ENCODE measurements around the gene IL17A. TPM values are rescaled to one million over a fixed set of nuclear protein-coding genes. Genes with fewer than 3 reads are reported as not detected.

The IL17A gene
- total and polyA plus RNA-seq, 4 donors = 0.14 TPM; not detected in 3

DNA sequence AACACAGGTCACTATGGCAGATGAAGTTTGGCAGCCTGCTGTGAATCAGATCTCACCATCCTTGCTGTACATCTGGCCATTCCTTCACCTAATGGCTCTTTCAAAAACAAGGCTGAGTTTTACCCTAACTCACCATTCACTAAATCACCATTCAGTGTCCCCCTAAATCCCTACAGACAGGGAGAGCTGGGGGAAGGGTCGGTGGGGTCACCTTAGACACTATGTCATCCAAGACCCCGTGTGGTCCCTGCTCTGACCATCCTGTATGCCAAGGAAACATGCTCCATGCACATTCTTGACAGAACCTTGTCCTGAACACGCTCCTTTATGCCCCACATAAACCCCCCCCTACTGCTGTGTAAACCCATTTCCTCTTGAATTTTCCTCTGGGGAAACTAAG is 31.8 kb upstream of the IL17A start:
- no peak for DNase-seq
- 60 to 77% methylated on average over 3 of the region's 3 CpGs for WGBS, 2 donors
- no peak for ATAC-seq (ENCODE audit: insufficient read depth, low FRiP score)
- H3K4me1 ChIP-seq (ENCODE audit: control insufficient read depth in 5 of 5, insufficient read depth in 5 of 5, low read length in 5 of 5) = peaks cover 0 to 1% (median 0%) of the 10 kb centered on the region in 5 donors
- H3K4me3 ChIP-seq = no peak overlapping the region
- H3K27ac ChIP-seq (ENCODE audit: low read depth in 1 of 2, low read length in 1 of 2) = no peak overlapping the region
- no peaks in the 10 kb centered on the region for H3K36me3 ChIP-seq (ENCODE audit: control insufficient read depth in 4 of 4, insufficient read depth in 4 of 4, low read length in 4 of 4)
- H3K9ac ChIP-seq (ENCODE audit: insufficient read depth in 1 of 2, low read length in 2 of 2) = no peak overlapping the region
- H3K9me3 ChIP-seq (ENCODE audit: control insufficient read depth in 4 of 4, insufficient read depth in 3 of 4, low read length in 3 of 4) = peaks cover 0 to 2% (median 0%) of the 10 kb centered on the region in 4 donors
- TF ChIP-seq, protein P1, sequence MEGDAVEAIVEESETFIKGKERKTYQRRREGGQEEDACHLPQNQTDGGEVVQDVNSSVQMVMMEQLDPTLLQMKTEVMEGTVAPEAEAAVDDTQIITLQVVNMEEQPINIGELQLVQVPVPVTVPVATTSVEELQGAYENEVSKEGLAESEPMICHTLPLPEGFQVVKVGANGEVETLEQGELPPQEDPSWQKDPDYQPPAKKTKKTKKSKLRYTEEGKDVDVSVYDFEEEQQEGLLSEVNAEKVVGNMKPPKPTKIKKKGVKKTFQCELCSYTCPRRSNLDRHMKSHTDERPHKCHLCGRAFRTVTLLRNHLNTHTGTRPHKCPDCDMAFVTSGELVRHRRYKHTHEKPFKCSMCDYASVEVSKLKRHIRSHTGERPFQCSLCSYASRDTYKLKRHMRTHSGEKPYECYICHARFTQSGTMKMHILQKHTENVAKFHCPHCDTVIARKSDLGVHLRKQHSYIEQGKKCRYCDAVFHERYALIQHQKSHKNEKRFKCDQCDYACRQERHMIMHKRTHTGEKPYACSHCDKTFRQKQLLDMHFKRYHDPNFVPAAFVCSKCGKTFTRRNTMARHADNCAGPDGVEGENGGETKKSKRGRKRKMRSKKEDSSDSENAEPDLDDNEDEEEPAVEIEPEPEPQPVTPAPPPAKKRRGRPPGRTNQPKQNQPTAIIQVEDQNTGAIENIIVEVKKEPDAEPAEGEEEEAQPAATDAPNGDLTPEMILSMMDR (IDR thresholded peaks at IDR 0.05; ENCODE audit: control extremely low read depth, extremely low read depth) = no peak
- H3K27me3 ChIP-seq (ENCODE audit: control insufficient read depth in 3 of 3, insufficient read depth in 3 of 3, low read length in 2 of 3) = no peaks in the 10 kb centered on the region

DNA sequence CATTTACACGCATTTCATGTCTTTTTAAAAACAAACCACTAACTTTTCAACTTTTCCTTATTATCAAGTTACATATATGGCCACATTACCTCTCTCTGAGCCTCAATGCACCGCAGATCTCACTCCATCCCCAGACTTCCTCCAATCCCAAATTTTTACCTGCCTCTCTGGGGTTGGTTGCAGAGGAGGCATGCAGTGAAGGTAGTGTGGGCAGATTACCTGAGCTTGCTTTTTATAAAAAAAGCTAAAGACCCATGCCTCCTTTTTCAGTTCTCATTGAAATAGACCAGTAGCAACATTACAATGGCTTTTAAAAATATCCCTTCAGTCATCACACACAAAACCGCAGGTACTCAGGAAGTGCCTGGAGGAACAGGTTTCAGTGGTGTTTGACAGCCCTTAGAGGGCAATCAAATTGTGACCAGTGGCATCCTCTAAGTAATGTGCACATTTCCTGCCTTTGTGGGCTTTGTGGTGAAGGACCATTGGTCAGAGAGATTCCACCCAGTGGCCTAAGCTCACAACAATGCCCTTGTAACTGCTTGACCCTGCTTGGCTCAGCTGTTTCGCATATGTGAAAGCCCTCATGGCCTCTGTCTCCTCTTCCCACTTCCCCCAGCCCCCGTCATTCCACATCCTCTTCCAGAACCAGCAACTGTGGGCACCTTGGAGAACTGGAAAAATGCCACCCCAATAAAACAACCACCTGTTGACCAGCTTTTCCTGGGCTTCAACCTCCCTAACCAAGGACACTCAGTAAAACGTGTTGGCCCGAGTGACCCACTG is 30.2 kb upstream of the IL17A start:
- H3K36me3 ChIP-seq (ENCODE audit: control insufficient read depth in 4 of 4, insufficient read depth in 4 of 4, low read length in 4 of 4) = no peaks in the 10 kb centered on the region
- 30 to 42% methylated on average over 7 of the region's 7 CpGs for WGBS, 2 donors
- H3K4me3 ChIP-seq = no peak overlapping the region
- peaks cover 0 to 1% (median 0%) of the 10 kb centered on the region in 5 donors for H3K4me1 ChIP-seq (ENCODE audit: control insufficient read depth in 5 of 5, insufficient read depth in 5 of 5, low read length in 5 of 5)
- TF ChIP-seq, protein P1 (IDR thresholded peaks at IDR 0.05; ENCODE audit: control extremely low read depth, extremely low read depth) = no peak
- H3K9ac ChIP-seq (ENCODE audit: insufficient read depth in 1 of 2, low read length in 2 of 2) = no peak overlapping the region
- ATAC-seq (ENCODE audit: insufficient read depth, low FRiP score) (no peak), DNase-seq (peak in 2 of 3 donors; percentile 31 to 54)
- H3K27me3 ChIP-seq (ENCODE audit: control insufficient read depth in 3 of 3, insufficient read depth in 3 of 3, low read length in 2 of 3) = no peaks in the 10 kb centered on the region
- peaks cover 0 to 6% (median 1%) of the 10 kb centered on the region in 4 donors for H3K9me3 ChIP-seq (ENCODE audit: control insufficient read depth in 4 of 4, insufficient read depth in 3 of 4, low read length in 3 of 4)
- H3K27ac ChIP-seq (ENCODE audit: low read depth in 1 of 2, low read length in 1 of 2) = no peak overlapping the region

DNA sequence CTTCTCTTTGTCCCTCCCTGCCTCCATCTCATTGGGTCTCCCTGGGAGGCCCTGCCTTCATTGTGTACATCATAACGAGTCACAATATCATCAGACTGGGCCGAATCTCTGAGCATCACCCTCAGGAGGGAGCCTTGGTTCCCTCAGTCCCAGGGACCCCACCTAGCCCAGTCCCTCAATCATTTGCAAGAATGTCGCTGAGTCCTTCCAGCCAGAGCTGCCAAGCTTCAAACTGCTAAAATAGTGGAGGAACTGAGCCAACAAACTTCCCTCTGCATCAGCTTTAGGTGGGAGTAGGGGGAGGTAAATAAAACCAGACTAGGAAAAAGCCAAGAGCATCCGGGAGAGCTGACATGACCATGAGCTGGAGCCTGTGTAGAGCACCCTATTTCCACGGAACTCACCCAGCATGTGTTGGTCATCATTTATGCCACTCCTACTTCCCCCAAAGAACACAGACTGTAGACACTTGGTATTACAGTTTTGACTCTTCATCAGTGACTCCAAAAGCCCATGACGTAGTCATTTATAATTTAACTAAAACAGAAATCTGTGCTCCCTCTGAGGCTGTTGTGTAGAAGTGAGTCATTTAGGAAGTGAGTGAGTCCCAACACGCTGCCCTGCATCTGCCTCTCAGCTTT is 28.8 kb upstream of the IL17A start:
- H3K4me1 ChIP-seq (ENCODE audit: control insufficient read depth in 5 of 5, insufficient read depth in 5 of 5, low read length in 5 of 5) = peaks cover 0 to 1% (median 0%) of the 10 kb centered on the region in 5 donors
- no peak overlapping the region for H3K27ac ChIP-seq (ENCODE audit: low read depth in 1 of 2, low read length in 1 of 2)
- TF ChIP-seq, protein P1 (IDR thresholded peaks at IDR 0.05; ENCODE audit: control extremely low read depth, extremely low read depth) = no peak
- 68 to 72% methylated on average over 7 of the region's 7 CpGs for WGBS, 2 donors
- DNase-seq = no peak
- no peak overlapping the region for H3K9ac ChIP-seq (ENCODE audit: insufficient read depth in 1 of 2, low read length in 2 of 2)
- no peak overlapping the region for H3K4me3 ChIP-seq
- no peak for ATAC-seq (ENCODE audit: insufficient read depth, low FRiP score)
- no peaks in the 10 kb centered on the region for H3K36me3 ChIP-seq (ENCODE audit: control insufficient read depth in 4 of 4, insufficient read depth in 4 of 4, low read length in 4 of 4)
- H3K9me3 ChIP-seq (ENCODE audit: control insufficient read depth in 4 of 4, insufficient read depth in 3 of 4, low read length in 3 of 4) = peaks cover 0 to 7% (median 1%) of the 10 kb centered on the region in 4 donors
- H3K27me3 ChIP-seq (ENCODE audit: control insufficient read depth in 3 of 3, insufficient read depth in 3 of 3, low read length in 2 of 3) = no peaks in the 10 kb centered on the region
